KMS-11 (cell line): ENCODE results near the gene BCAR3.
"Not testable (repeated sequence)": the region's sequence is repeated elsewhere in the genome, so short reads cannot be mapped to it uniquely, and the experiment has no call there.

Experiments used
- H2AFZ ChIP-seq: fragments of 200-600 bp; sonication (generic); 2 replicates; pipeline ENCODE4 v1.6.1; 2016; ENCODE audit warnings: antibody characterized with exemption, mixed run types, low read depth
- H3K27ac ChIP-seq: fragments of 200-600 bp; sonication (generic); 2 replicates; pipeline ENCODE4 v1.6.1; 2016; ENCODE audit warnings: mild to moderate bottlenecking, mixed run types
- H3K27me3 ChIP-seq: fragments of 200-600 bp; sonication (generic); 2 replicates; pipeline ENCODE4 v1.6.1; 2017; ENCODE audit warnings: mild to moderate bottlenecking, low read depth, mixed run types, moderate library complexity; ENCODE audit not compliant: insufficient read depth
- H3K36me3 ChIP-seq: fragments of 200-600 bp; sonication (generic); 2 replicates; pipeline ENCODE4 v1.6.1; 2017; ENCODE audit warnings: mild to moderate bottlenecking, mixed run types; ENCODE audit not compliant: insufficient read depth
- H3K4me1 ChIP-seq: fragments of 200-600 bp; sonication (generic); 2 replicates; pipeline ENCODE4 v1.6.1; 2016; ENCODE audit warnings: mild to moderate bottlenecking, low read depth, mixed run types; ENCODE audit not compliant: poor library complexity, severe bottlenecking
- H3K4me2 ChIP-seq: fragments of 200-600 bp; sonication (generic); 2 replicates; pipeline ENCODE4 v1.7.0; 2016; ENCODE audit warnings: mild to moderate bottlenecking, mixed run types
- H3K4me3 ChIP-seq: fragments of 200-600 bp; sonication (generic); IDR thresholded peaks from 2 replicates; pipeline ENCODE4 v1.6.1; 2017; ENCODE audit warnings: low read depth, low read length, mixed read lengths; ENCODE audit not compliant: insufficient read depth
- H3K79me2 ChIP-seq: fragments of 200-600 bp; sonication (generic); 2 replicates; pipeline ENCODE4 v1.6.1; 2016; ENCODE audit warnings: low read depth, mixed run types; ENCODE audit not compliant: insufficient read depth
- H3K9ac ChIP-seq: fragments of 200-600 bp; sonication (generic); 2 replicates; pipeline ENCODE4 v1.6.1; 2016; ENCODE audit warnings: mild to moderate bottlenecking, mixed run types
- H4K20me1 ChIP-seq: fragments of 200-600 bp; sonication (generic); 2 replicates; pipeline ENCODE4 v1.6.1; 2016; ENCODE audit warnings: mild to moderate bottlenecking, mixed run types; ENCODE audit not compliant: insufficient read depth
- TF ChIP-seq, protein P1 (sequence below): fragments of 200-600 bp; sonication (generic); conservative IDR thresholded peaks from 2 replicates; pipeline ENCODE4 v1.6.1; 2017; ENCODE audit warnings: low read depth, mild to moderate bottlenecking, antibody characterized with exemption, low read length, moderate library complexity, mixed read lengths

The BCAR3 gene

GRCh38 chr1:93559045-93559444 is 122.6 kb downstream of the BCAR3 start:
- no peak overlapping the region for H3K9ac ChIP-seq
- H4K20me1 ChIP-seq = no peaks in the 10 kb centered on the region
- no peak overlapping the region for H3K4me2 ChIP-seq
- H3K36me3 ChIP-seq = no peaks in the 10 kb centered on the region
- H3K79me2 ChIP-seq = no peaks in the 10 kb centered on the region
- H3K27me3 ChIP-seq = no peaks in the 10 kb centered on the region
- H3K27ac ChIP-seq = no peak overlapping the region
- H3K4me1 ChIP-seq = no peaks in the 10 kb centered on the region
- TF ChIP-seq, protein P1, sequence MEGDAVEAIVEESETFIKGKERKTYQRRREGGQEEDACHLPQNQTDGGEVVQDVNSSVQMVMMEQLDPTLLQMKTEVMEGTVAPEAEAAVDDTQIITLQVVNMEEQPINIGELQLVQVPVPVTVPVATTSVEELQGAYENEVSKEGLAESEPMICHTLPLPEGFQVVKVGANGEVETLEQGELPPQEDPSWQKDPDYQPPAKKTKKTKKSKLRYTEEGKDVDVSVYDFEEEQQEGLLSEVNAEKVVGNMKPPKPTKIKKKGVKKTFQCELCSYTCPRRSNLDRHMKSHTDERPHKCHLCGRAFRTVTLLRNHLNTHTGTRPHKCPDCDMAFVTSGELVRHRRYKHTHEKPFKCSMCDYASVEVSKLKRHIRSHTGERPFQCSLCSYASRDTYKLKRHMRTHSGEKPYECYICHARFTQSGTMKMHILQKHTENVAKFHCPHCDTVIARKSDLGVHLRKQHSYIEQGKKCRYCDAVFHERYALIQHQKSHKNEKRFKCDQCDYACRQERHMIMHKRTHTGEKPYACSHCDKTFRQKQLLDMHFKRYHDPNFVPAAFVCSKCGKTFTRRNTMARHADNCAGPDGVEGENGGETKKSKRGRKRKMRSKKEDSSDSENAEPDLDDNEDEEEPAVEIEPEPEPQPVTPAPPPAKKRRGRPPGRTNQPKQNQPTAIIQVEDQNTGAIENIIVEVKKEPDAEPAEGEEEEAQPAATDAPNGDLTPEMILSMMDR = no peak
- H2AFZ ChIP-seq = no peak overlapping the region
- no peak overlapping the region for H3K4me3 ChIP-seq

DNA sequence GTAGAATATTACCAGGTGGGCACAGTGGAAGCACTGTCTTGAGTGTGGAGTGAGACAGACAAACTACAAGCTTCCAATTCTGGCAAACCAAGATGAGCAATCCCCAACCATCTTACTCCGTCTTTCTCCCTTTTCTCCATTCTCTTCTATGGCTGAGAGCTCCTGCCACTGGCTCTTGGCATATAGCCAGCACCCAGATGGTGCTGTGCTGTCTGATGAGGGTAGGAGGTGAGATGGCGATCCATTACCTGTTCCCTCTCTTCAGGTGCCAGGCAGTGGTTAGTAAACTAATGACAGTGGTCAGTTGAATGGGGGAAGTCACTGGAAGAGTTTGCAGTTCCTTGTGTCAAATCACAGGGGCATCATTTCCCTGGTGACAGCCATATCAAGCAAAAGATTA is 125.3 kb downstream of the BCAR3 start:
- TF ChIP-seq, protein P1 = no peak
- H3K9ac ChIP-seq = no peak overlapping the region
- no peaks in the 10 kb centered on the region for H3K27me3 ChIP-seq
- no peak overlapping the region for H3K4me2 ChIP-seq
- H3K4me3 ChIP-seq = no peak overlapping the region
- no peaks in the 10 kb centered on the region for H4K20me1 ChIP-seq
- no peaks in the 10 kb centered on the region for H3K79me2 ChIP-seq
- H3K36me3 ChIP-seq = no peaks in the 10 kb centered on the region
- H3K27ac ChIP-seq = no peak overlapping the region
- H3K4me1 ChIP-seq = no peaks in the 10 kb centered on the region
- no peak overlapping the region for H2AFZ ChIP-seq

DNA sequence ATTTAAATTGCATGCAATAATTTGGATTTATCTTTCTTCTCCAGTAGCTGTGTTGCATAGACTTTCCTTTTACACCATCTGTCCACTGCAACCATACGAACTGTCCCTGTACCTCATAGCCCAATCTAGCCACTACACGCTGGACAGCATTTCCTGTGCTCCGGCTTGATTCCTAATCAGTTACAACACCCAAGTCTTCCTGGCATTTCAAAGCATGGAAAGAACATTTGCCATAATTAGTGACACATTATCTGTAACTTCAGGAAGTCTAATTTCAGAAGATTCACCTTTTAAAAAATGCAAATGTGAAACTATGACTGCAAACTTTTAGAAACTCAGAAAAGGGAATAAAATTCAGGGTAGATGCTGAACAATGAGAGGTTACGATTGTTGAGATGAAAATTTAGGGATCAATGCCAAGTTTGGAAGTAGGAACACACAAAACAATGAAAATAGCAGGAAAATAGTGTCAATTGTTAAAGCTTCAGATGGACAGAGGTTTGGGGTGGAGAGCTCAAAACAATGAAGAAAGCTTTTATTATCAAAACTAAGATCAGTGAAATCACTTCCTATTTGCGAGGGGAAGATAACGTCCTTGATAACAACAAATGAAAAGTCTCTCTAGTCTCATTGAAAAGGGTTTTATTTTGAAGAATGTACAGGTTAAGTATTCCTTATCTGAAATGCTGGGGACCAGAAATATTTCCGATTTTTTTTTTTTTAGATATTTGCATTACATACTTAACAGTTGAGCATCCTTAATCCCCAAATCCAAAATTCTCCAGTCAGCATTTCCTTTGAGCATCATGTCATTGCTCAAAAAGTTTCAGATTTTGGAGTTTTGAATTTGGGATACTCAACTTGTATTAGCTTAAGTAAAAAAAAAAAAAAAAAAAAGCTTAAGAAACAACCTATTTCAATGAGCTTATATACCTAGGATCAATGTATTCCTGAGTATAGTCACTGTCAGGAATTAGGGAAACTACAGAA is 126.5 kb downstream of the BCAR3 start:
- Histone ChIP-seq H3K4me1 (no peaks in the 10 kb centered on the region), H2AFZ (no peak overlapping the region), H3K9ac (no peak overlapping the region), H4K20me1 (no peaks in the 10 kb centered on the region), H3K27me3 (no peaks in the 10 kb centered on the region), H3K36me3 (no peaks in the 10 kb centered on the region), H3K4me2 (no peak overlapping the region), H3K79me2 (no peaks in the 10 kb centered on the region), H3K27ac (no peak overlapping the region), H3K4me3 (no peak overlapping the region)
- TF ChIP-seq, protein P1 = no peak

- H4K20me1 ChIP-seq, H3K27ac ChIP-seq, H3K36me3 ChIP-seq: not testable (repeated sequence)
Measured at GRCh38 chr1:93553886-93554490, 127.6 kb downstream of the BCAR3 start.

More at GRCh38 chr1:93553886-93554490, 127.6 kb downstream of the BCAR3 start:
- not testable (repeated sequence) for H3K4me3 ChIP-seq, H3K4me1 ChIP-seq, H2AFZ ChIP-seq, H3K4me2 ChIP-seq, H3K9ac ChIP-seq, H3K79me2 ChIP-seq, H3K27me3 ChIP-seq
